Pericardium fibroblast (primary cell): Measurements from ENCODE around the gene SETD4. TPM values are rescaled to one million over a fixed set of nuclear protein-coding genes. Genes with fewer than 3 reads are reported as not detected.

Source experiments
- total RNA-seq: library from RNA; depleted of rRNA; stranded (reverse); fragments of >200 nt; gene quantifications from 2 replicates; pipeline ENCODE4 v1.2.3, GENCODE V29; 2015

Gene SETD4, protein sequence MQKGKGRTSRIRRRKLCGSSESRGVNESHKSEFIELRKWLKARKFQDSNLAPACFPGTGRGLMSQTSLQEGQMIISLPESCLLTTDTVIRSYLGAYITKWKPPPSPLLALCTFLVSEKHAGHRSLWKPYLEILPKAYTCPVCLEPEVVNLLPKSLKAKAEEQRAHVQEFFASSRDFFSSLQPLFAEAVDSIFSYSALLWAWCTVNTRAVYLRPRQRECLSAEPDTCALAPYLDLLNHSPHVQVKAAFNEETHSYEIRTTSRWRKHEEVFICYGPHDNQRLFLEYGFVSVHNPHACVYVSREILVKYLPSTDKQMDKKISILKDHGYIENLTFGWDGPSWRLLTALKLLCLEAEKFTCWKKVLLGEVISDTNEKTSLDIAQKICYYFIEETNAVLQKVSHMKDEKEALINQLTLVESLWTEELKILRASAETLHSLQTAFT
- 3.7 and 5.4 TPM in 2 replicates for total RNA-seq

DNA sequence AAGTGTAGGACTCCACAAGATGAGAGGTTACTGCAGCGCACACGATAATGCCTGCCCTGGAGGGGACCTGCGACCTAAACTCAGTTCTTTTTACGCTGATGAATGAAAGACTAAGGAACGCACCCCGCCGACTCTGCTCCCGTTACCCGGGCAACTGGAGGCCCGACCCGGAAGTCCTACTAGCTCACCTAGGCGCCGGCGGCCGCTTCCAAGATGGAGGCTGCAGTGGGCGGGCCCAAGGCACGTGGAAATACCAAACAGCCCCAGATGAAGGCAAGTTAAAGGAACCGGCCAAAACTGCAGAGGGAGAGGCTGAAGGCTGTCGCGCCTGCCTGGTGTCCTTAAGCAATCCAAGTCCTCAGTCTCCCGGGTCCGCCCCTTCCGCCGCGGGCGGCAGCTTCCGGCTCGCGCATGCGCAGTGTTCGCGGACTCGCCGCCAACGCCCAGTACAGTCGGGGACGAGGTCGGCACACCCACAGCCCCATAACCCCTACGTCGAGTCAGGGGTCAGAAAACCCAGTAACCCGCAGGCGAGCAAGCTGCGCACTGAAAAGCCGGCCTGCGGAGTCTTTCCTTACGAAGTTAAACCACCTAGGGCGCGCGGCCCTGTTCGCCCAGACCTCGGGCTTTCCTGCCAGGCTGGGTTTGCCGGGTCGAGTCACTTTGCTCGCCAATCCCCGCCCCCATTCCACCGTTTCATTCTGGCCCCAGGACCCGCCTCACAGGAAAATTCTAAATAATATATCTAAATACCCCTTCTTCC is at the start of gene SETD4:
Gene SETD4 (minus strand): TSS at position 368 of the 763 bp plus-strand sequence. CDS start 1,638 bp downstream, outside the sequence.

DNA sequence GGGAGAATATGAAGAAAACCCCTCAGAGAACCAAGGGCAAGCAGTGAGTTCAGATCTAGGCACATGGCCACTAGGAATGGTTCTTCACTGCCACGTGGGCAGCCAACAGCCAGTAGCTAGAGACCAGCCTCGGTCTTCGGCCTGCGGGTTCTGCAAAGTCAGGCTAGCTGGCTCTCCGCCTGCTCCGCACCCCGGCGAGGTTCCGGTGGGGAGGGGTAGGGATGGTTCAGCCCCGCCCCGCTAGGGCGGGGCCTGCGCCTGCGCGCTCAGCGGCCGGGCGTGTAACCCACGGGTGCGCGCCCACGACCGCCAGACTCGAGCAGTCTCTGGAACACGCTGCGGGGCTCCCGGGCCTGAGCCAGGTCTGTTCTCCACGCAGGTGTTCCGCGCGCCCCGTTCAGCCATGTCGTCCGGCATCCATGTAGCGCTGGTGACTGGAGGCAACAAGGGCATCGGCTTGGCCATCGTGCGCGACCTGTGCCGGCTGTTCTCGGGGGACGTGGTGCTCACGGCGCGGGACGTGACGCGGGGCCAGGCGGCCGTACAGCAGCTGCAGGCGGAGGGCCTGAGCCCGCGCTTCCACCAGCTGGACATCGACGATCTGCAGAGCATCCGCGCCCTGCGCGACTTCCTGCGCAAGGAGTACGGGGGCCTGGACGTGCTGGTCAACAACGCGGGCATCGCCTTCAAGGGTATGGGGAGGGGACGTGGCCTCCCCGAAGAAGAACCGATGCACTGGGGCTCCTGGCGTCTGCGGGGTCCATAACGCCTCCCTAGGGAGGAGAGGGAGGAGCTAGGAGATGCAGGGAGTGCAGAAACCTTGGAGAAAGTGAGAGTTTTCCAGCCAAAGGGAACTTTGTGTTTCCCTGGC is 9.6 kb upstream of the SETD4 start, which contains the start of gene CBR1:
Gene CBR1 (plus strand): TSS at position 312 of the 871 bp plus-strand sequence. CDS start 92 bp downstream, at position 404.

Other genes with a start within 250 kb of the SETD4 start
- gene CBR1, start 9.5 kb upstream of the SETD4 start, total RNA-seq = 103 and 104 TPM in 2 replicates
- 7.4 and 11.9 TPM in 2 replicates for gene CBR3, start 74.6 kb upstream of the SETD4 start, total RNA-seq
- gene DOP1B, start 96.3 kb upstream of the SETD4 start, total RNA-seq = 1.1 and 6.4 TPM in 2 replicates